HCEC 1CT (cell line): ENCODE measurements around the gene PPP1R13B.

ENCODE experiments used
- DNase-seq: peaks from one replicate; pipeline ENCODE4 v3.0.0-alpha.2; 2017

PPP1R13B gene

GRCh38 chr14:103770902-103771301 is 76.5 kb downstream of the PPP1R13B start:
- no peak for DNase-seq

GRCh38 chr14:103770500-103770899 is 76.9 kb downstream of the PPP1R13B start:
- DNase-seq = no peak

GRCh38 chr14:103767336-103767894 is 80.0 kb downstream of the PPP1R13B start:
- no peak for DNase-seq

- DNase-seq = no peak
Measured at GRCh38 chr14:103765526-103765925, 81.8 kb downstream of the PPP1R13B start.

DNA sequence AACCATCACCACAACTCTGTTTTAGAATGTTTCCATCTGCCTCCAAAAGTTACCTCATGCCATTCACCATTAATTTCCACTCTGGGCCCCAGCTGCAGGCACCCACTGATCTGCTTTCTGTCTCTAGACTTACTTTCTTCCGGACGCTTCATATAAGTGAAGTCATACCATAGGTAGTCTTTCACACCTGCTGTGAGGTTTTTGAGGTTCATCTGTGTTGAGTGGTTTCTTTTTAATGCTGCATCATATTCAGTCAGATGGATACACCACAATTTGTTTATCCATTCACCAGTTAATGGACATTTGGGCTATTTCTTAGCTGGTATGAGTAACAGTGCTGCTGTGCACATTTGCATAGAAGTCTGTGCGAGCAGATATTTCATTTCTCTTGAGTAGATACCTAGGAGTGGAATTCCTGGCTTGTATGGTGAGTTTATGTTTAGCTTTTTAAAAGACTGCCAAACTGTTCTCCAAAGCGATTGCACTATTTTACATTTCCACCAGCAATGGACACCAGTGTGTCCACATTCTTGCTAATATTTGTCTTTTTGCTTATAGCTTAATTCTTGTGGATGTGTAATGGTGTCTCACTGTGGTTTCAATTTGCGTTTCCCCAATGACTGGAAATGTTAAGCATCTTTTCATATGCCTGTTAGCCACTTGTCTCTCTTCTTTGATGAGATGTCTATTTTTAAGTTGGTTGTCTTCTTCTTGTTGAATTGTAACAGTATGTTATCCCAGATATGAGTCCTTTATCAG is 83.5 kb downstream of the PPP1R13B start:
- no peak for DNase-seq

GRCh38 chr14:103762541-103762940 is 84.8 kb downstream of the PPP1R13B start:
- DNase-seq = no peak

GRCh38 chr14:103762036-103762435 is 85.3 kb downstream of the PPP1R13B start:
- no peak for DNase-seq

DNA sequence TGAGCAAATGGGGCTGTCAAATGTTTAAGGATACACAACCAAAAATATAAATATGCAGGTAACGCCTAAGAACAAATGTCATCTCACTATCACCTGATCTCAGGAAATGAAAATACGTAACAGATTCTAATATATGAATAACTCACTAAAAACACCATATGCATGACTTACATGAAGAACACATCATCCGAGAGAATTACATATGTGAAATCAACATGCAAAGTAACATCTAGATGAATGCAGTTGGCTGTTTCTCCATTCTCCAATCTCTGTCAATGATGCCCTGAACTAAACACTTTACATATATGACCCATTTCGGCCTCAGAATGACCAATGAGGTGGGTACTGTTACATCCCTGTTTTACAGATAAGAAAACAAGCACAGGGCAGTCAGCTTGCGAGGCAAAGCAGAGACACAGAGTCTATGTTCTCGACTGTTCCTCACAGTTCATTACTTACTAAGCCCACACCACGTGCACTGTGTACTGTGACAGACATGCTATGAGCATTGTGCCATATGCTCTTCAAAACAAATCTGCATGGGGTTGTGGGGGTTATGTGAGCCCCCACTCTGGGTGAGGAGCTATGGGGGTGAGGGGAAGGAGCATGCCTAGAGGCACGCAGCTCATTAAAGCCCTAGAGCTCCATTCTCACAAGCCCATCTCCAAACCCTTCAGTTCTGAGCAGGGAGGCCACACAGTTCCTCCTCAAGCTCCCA is 89.2 kb downstream of the PPP1R13B start:
- no peak for DNase-seq

- no peak for DNase-seq
Measured at GRCh38 chr14:103755060-103755459, 92.3 kb downstream of the PPP1R13B start.

- no peak for DNase-seq
Measured at GRCh38 chr14:103753774-103754173, 93.6 kb downstream of the PPP1R13B start.

- no peak for DNase-seq
Measured at GRCh38 chr14:103749860-103750259, 97.5 kb downstream of the PPP1R13B start.

DNA sequence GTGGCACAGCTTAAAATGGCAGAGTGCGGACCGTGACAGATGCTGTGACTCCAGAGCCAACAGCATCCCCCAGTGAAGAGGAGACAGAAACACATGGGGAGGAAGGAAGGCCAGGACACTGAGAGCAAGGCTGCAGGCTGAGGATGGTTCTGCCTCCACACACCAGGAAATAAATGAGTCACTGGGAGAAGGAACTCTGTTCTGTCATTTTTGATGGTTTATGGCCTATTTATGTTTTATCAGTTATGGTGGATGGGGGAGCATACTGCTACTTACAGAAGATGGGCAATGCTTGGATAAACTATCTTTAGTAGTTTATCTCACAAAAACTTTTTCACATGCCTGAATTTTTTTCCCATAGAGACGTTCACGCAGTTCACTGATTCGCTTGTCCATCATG is 97.9 kb downstream of the PPP1R13B start:
- no peak for DNase-seq

DNA sequence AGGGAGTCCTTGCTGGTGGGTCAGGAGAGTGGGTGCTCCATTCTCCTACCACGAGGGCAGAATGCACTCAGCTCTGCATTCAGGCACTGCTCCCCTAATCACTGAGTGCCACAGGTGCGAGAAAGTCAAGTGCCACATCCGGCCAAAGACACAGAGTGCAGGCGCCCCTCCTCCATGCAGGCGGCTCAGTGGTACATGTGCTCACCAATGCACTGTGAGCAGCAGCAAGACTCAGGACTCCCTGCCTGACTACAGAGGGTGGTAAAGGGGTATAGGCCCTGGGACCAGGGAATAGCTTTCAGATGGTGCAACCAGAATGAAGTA is 98.9 kb downstream of the PPP1R13B start:
- no peak for DNase-seq

DNA sequence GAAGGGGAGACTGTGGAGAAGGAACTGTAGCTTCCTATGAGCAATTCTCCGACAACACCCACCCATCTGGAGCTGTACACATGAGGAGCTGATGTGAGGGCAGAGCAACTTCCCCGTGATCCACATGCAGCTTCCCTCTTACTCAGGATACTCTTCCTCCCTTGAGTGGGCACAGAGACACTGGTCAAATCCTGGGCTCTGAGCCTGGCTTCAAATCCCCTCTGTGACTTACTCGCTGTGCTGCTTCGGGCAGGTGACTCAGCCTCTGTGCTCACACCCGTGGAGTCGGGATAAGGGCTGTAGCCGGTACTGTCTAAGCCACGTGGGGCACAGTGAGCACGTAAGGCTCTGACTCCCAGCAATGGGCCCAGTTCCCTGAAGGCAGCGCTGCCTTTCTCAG is 100.7 kb downstream of the PPP1R13B start:
- DNase-seq = peak; percentile 25

- no peak for DNase-seq
Measured at GRCh38 chr14:103745424-103745823, 102.0 kb downstream of the PPP1R13B start.

DNA sequence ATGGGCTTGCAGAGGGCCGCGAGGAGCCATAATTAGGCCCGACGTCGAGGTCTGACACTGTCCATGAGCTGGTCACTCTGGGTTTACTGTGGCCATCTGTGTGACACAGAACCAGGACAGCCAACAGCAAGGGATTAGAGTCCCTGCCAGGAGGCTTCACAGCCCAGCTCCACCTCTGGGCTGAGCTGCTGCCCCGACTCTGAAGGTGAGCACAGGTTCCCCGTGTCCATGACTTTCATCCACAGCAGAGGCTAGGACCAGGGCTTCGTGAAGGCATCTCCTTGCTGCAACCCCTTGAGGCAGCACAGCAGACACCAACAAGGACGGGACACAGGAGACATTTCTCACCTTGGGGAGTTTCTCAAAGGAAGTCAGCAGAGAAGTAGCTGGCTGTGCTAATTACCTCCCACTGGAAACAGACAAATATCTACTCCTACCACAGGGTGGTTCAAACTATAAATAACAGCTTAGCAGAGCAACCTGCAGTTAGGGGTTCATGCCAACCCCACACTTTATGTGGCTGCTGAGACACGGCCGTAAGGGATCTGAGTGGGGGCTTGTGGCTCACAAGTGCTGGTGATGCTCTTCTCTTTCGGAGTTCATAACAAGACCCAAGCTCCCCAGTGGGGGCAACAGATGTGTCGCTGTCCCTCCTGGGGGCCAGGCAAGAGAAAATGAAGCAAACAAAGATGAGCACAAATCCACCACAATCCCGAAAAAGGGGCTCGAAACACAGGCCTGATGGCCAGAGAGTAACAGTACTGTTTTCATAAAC is 102.6 kb downstream of the PPP1R13B start:
- no peak for DNase-seq

GRCh38 chr14:103743691-103744090 is 103.7 kb downstream of the PPP1R13B start:
- DNase-seq = no peak

DNA sequence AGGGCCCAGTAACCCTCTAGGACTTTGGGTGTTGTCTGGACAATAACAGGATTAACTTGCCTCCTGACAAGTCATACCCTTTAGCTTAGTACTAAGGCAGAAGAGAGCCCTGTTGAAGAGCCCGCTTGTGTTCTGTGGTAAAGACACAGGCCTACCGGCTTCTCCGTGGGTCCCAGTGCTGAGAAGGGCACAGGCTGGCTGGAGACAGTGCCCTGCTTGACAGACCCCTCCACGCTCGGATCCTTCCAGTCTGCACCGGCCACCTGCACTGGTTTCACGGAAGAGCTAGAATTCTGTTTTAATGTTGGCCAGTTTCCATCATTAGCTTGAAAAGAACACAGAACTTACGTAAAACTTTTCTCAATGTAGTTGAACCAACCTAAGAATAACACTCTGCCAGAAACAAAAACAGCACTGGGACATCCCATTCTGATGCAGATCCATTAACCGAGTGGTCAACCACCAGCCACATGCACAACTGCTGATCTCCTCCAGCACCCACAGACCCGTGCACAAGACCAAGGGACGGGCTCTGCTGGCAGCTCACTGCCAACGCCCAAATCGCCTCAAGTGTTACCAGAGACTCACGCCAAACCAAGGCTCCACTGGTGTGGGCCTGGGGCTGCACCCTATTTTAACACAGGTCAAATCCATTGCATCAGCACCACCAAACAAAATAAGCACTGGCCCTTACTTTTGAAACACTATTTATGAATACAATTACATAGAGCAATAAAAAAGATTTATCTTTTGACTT is 104.7 kb downstream of the PPP1R13B start:
- no peak for DNase-seq

- DNase-seq = no peak
Measured at GRCh38 chr14:103741876-103742275, 105.5 kb downstream of the PPP1R13B start.

GRCh38 chr14:103740991-103741689 is 106.2 kb downstream of the PPP1R13B start:
- no peak for DNase-seq

GRCh38 chr14:103739793-103740501 is 107.4 kb downstream of the PPP1R13B start:
- DNase-seq = no peak

DNA sequence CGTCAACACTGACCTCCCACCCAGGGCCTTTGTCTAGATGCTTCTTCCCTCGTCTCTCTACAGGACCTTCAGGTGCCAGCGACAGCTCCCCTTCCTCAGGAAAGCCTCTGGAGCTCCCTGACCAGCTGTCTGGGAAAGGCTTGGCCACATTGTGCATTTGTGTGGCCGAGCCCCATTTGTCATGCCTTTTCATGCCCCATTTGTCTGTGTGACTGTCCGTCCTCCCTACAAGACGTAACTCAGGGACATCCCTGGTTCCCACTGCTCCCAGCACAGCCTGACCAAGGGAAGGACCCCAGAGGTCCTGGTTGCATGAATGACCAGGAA is 107.9 kb downstream of the PPP1R13B start:
- no peak for DNase-seq
